GM12801 (cell line): Measurements from ENCODE around the gene SMYD2.

Experiments used
- CTCF ChIP-seq: IDR thresholded peaks from one replicate; pipeline ENCODE4 v1.5.1; 2011; ENCODE audit warnings: control low read depth; ENCODE audit not compliant: insufficient read length; ENCODE audit errors: extremely low read depth

SMYD2 gene

GRCh38 chr1:214330715-214331114, 49.8 kb downstream of the SMYD2 start:
- TF ChIP-seq CTCF = no peak

- TF ChIP-seq CTCF = no peak
These were observed 50.2 kb downstream of the SMYD2 start for GRCh38 chr1:214331180-214331579.

GRCh38 chr1:214331827-214332423, 51.0 kb downstream of the SMYD2 start:
- TF ChIP-seq CTCF = no peak

- no peak for TF ChIP-seq CTCF
These were observed 52.2 kb downstream of the SMYD2 start for GRCh38 chr1:214332946-214333798.

GRCh38 chr1:214335567-214335966, 54.6 kb downstream of the SMYD2 start:
- no peak for TF ChIP-seq CTCF

- no peak for TF ChIP-seq CTCF
These were observed 56.1 kb downstream of the SMYD2 start for GRCh38 chr1:214337015-214337414.

GRCh38 chr1:214337511-214337910, 56.6 kb downstream of the SMYD2 start:
- no peak for TF ChIP-seq CTCF
